Lung (tissue), 12 donors: ENCODE results near the gene DENND1A. TPM values are rescaled to one million over a fixed set of nuclear protein-coding genes. Genes with fewer than 3 reads are reported as not detected.

Experiments used
- ATAC-seq: fragments of 200-7000 bp; cut with Tn5 transposase; one replicate; pipeline ENCODE4 v1.9.1; 2020; ENCODE audit warnings: moderate number of reproducible peaks; ENCODE audit not compliant: insufficient read depth, low FRiP score
- DNase-seq, 3 donors: peaks; one replicate each; pipeline ENCODE4 v3.0.0-alpha.2; 2013 to 2017
- H3K27ac ChIP-seq, 2 donors: one replicate each; pipeline ENCODE4 v1.5.1; 2013; ENCODE audit warnings: mild to moderate bottlenecking in 2 of 2, moderate library complexity in 2 of 2, control low read depth in 1 of 2, inconsistent platforms in 1 of 2, low read depth in 1 of 2, low read length in 1 of 2
- H3K27me3 ChIP-seq, 3 donors: one replicate each; pipeline ENCODE4 v1.5.1; 2013; ENCODE audit warnings: low read length in 2 of 3; ENCODE audit not compliant: control insufficient read depth in 3 of 3, insufficient read depth in 3 of 3
- H3K36me3 ChIP-seq, 4 donors: one replicate each; pipeline ENCODE4 v1.5.1; 2013; ENCODE audit warnings: low read length in 4 of 4, mild to moderate bottlenecking in 1 of 4, moderate library complexity in 1 of 4; ENCODE audit not compliant: control insufficient read depth in 4 of 4, insufficient read depth in 4 of 4
- H3K4me1 ChIP-seq, 5 donors: one replicate each; pipeline ENCODE4 v1.5.1; 2013; ENCODE audit warnings: low read length in 5 of 5, mild to moderate bottlenecking in 2 of 5, moderate library complexity in 1 of 5; ENCODE audit not compliant: control insufficient read depth in 5 of 5, insufficient read depth in 5 of 5
- H3K4me3 ChIP-seq: one replicate; pipeline ENCODE4 v1.5.1; 2013; ENCODE audit warnings: mild to moderate bottlenecking, control low read depth, moderate library complexity
- H3K9ac ChIP-seq, 2 donors: one replicate each; pipeline ENCODE4 v1.5.1; 2013; ENCODE audit warnings: low read length in 2 of 2, control low read depth in 1 of 2; ENCODE audit not compliant: insufficient read depth in 1 of 2
- H3K9me3 ChIP-seq, 4 donors: one replicate each; pipeline ENCODE4 v1.5.1; 2013; ENCODE audit warnings: low read length in 3 of 4, mild to moderate bottlenecking in 1 of 4, moderate library complexity in 1 of 4; ENCODE audit not compliant: control insufficient read depth in 4 of 4, insufficient read depth in 3 of 4
- WGBS, 2 donors: extraction: QIAGEN DNeasy Blood & Tissue Kit; methylation state at CpG; one replicate each; pipeline ENCODE4 v1.1.7; 2013; 5-methylcytosine and 5-hydroxymethylcytosine counted together
- polyA plus RNA-seq, 2 donors: library from polyadenylated mRNA; stranded (reverse); fragments of 200-250 nt; gene quantifications; one replicate each; pipeline ENCODE4 v1.2.1, GENCODE V29; 2013
- total RNA-seq, 2 donors: library from RNA; depleted of rRNA in 1 of 2; stranded (reverse); fragments of >200 nt in 1 of 2; gene quantifications; one replicate each; pipeline ENCODE4 v1.2.1, GENCODE V29; 2014 to 2021
- TF ChIP-seq, protein P1 (sequence below): IDR thresholded peaks from 2 replicates; pipeline ENCODE4 v1.5.1; 2012; ENCODE audit warnings: mild to moderate bottlenecking; ENCODE audit errors: control extremely low read depth, extremely low read depth
- donor health status: control.
- donor health status: control.
- donor health status: Bipolar disorder and iron deficiency.
- donor health status: healthy.
- donor health status: DM: yes; HTN: yes; CAD: no.

DENND1A gene
- total and polyA plus RNA-seq, 4 donors, result 5.7 to 29.8 (median 14.5) TPM

DNA sequence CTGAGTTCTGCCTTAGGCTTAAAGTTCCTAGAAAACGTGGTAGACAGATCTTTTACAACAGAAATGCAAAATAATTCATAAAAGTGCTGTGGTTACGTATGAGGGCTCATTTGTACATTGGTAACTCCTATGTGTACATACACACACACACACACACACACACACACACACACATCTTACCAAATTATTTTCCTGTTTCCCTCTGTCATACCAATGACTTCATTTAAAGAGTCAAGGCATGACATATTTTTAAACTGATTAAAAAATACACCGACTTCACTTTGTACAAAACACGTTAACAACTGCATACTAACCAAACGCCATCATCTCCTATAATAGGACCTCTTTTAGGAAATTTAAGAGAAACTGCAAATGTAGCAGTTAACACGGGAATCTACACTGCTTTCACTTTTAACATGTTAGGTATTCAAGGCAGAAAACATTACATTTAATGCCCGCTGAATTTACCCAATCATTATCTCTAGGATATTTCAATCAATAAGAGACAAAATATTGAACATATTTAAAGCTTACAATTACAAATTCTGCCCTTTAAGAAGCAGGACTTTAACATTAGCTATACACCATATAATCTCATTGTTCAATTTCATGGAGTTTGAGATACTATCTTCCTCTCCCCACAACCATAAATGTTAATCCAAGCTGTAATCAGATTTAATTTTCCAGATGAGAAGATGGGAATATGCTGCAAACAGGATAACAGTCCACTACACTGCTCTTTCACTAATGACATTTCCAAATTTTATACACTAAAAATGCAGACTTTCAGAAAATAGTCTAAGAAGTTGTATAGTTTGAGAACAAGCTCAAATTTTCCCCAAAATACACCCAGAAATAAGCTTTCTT lies 133.1 kb downstream of the DENND1A start:
- no peak for ATAC-seq
- Histone ChIP-seq H3K9me3 (no peaks in the 10 kb centered on the region), H3K27me3 (peaks cover 0 to 2% (median 0%) of the 10 kb centered on the region in 3 donors), H3K4me3 (no peak overlapping the region), H3K27ac (no peak overlapping the region), H3K4me1 (peaks cover 0 to 5% (median 0%) of the 10 kb centered on the region in 5 donors), H3K36me3 (no peaks in the 10 kb centered on the region), H3K9ac (no peak overlapping the region)
- no peak for DNase-seq
- TF ChIP-seq, protein P1, sequence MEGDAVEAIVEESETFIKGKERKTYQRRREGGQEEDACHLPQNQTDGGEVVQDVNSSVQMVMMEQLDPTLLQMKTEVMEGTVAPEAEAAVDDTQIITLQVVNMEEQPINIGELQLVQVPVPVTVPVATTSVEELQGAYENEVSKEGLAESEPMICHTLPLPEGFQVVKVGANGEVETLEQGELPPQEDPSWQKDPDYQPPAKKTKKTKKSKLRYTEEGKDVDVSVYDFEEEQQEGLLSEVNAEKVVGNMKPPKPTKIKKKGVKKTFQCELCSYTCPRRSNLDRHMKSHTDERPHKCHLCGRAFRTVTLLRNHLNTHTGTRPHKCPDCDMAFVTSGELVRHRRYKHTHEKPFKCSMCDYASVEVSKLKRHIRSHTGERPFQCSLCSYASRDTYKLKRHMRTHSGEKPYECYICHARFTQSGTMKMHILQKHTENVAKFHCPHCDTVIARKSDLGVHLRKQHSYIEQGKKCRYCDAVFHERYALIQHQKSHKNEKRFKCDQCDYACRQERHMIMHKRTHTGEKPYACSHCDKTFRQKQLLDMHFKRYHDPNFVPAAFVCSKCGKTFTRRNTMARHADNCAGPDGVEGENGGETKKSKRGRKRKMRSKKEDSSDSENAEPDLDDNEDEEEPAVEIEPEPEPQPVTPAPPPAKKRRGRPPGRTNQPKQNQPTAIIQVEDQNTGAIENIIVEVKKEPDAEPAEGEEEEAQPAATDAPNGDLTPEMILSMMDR, result no peak
- WGBS, 2 donors, result 42 to 61% methylated on average over 7 of the region's 7 CpGs

DNA sequence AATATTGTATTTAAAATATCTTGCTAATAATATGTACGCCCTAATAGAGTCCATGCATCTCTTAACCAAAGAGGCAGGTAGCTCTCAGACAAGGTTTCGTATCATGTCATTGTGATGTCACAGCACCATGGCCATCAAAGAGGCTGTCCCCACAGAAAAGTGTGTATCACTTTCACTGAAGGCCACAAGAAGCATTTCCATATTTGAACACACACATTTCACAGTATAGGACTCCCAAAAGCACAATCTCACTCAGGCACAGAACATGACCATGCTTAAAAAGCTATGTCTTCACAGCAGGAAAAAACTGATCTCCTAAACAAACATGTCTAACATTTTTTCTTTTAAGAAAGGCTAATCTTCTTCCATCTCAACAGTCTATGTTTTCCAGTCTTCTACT lies 133.8 kb downstream of the DENND1A start:
- 97% methylated on average over 2 of the region's 2 CpGs for WGBS, 2 donors

DNA sequence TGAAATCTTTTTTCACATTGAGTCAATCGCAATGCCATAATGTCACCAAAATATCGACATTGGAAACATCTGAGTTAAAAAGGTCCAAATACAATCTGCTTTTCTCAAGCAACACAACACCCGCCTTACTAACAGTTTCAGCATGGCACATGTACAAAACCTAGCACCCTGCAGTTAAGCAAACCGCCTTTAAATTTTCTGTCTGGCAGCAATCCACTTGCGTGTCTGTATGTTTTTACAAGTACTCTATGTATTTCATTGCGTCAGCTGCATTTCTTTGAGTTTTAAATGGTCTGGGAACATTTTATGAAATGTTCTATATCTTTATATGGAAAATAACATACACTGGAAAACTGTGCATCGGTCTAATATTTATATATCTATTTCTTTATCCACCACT lies 134.6 kb downstream of the DENND1A start:
- Histone ChIP-seq H3K9me3 (no peaks in the 10 kb centered on the region), H3K36me3 (no peaks in the 10 kb centered on the region), H3K9ac (no peak overlapping the region), H3K4me3 (no peak overlapping the region), H3K27ac (no peak overlapping the region), H3K27me3 (peaks cover 0 to 2% (median 0%) of the 10 kb centered on the region in 3 donors), H3K4me1 (no peaks in the 10 kb centered on the region)
- TF ChIP-seq, protein P1, result no peak
- no peak for ATAC-seq
- peak in 2 of 3 donors; percentile 18 to 66 for DNase-seq
- 95 to 96% methylated on average over 7 of the region's 7 CpGs for WGBS, 2 donors

More for the DNA sequence above, 133.8 kb downstream of the DENND1A start:
- no peaks in the 10 kb centered on the region for H3K9me3 ChIP-seq
- TF ChIP-seq, protein P1, result no peak
- H3K36me3 ChIP-seq, result no peaks in the 10 kb centered on the region
- H3K27ac ChIP-seq, result no peak overlapping the region
- no peak for ATAC-seq
- no peak overlapping the region for H3K4me3 ChIP-seq
- peaks cover 0 to 2% (median 0%) of the 10 kb centered on the region in 3 donors for H3K27me3 ChIP-seq
- peaks cover 0 to 4% (median 0%) of the 10 kb centered on the region in 5 donors for H3K4me1 ChIP-seq
- no peak for DNase-seq
- no peak overlapping the region for H3K9ac ChIP-seq
